Caki2 (cell line): Measurements from ENCODE around the gene QPCT. TPM values are rescaled to one million over a fixed set of nuclear protein-coding genes. Genes with fewer than 3 reads are reported as not detected.
"Not testable (repeated sequence)": the region's sequence is repeated elsewhere in the genome, so short reads cannot be mapped to it uniquely, and the experiment has no call there.

Source experiments
- DNase-seq: peaks from one replicate; pipeline ENCODE4 v3.0.0-alpha.2; 2015; ENCODE audit warnings: low read depth
- in situ Hi-C: cut with HindIII; loops from 2 replicates; pipeline ENCODE4 v1.10.0; 2016; ENCODE audit warnings: low sequenced_read_pairs, low pct_unique_long_range_greater_than_20kb, mixed read lengths
- total RNA-seq: library from RNA; depleted of rRNA; stranded (reverse); fragments of >200 nt; shearing (Covaris generic); gene quantifications from 2 replicates; pipeline ENCODE4 v1.2.3, GENCODE V29; 2014; ENCODE audit warnings: low replicate concordance

The QPCT gene
- total RNA-seq, 1 experiment from 2014 or later, result 8.5 TPM

- in situ Hi-C loops, result no loop called here
Measured at GRCh38 chr2:37378411-37378810, 34.0 kb downstream of the QPCT start.

DNA sequence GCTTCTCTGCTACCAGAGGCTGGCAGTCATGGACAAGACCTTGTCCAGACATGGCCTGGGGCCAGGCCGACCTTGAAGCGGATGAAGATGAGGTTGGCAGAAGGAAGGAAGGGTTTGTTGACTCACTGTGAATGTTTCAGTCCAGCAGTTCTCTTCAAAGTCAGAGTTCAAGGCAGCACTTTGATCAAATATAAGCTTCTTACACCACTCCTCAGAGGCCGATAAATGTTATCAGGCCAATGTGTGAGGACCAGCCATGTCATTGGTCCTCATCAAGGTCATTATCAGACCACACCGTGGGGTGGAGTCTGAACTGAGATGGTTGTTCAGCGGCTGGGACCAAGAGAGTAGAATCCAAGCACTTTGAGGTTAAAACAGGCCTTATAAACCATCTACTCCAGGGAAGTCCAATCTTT, 35.5 kb downstream of the QPCT start:
- in situ Hi-C loops, result no loop called here
- DNase-seq, result no peak

More at GRCh38 chr2:37378411-37378810, 34.0 kb downstream of the QPCT start:
- peak; percentile 19 for DNase-seq

DNA sequence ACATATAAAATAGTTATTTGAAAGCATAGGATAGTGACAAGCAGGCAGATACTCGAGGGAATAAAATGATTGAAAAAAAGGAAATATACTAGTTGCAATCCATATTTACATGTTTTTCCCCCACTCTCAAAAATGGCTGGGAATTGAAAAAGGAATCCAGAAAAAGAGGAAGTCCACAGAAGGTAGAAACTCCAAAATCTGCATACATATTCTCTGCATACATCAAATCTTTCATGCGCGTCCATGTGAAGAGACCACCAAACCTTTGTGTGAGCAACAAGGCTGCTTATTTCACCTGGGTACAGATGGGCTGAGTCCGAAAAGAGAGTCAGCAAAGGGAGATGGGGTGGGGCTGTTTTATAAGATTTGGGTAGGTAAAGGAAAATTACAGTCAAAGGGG, 36.4 kb downstream of the QPCT start:
- DNase-seq, in situ Hi-C loops: not testable (repeated sequence)

DNA sequence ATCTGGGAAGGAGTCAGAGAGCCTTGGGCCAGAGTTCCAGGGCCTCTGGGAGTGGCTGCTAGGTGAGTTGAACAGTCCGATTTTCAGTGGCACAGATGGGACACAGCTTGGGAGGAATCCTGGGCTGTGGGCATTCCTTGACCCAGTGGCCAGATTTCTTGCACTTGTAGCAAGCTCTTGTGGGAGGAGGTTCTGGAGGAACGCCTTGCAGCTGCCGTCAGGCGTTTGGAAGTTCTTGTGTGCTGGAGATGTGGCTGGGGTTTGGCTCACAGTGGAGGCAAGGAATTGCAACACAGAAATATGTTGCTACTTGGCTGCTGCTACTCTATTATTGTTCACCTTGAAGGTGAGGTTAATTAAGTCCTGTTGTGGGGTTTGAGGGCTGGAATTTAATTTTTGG, 39.8 kb downstream of the QPCT start:
- DNase-seq, in situ Hi-C loops: not testable (repeated sequence)

DNA sequence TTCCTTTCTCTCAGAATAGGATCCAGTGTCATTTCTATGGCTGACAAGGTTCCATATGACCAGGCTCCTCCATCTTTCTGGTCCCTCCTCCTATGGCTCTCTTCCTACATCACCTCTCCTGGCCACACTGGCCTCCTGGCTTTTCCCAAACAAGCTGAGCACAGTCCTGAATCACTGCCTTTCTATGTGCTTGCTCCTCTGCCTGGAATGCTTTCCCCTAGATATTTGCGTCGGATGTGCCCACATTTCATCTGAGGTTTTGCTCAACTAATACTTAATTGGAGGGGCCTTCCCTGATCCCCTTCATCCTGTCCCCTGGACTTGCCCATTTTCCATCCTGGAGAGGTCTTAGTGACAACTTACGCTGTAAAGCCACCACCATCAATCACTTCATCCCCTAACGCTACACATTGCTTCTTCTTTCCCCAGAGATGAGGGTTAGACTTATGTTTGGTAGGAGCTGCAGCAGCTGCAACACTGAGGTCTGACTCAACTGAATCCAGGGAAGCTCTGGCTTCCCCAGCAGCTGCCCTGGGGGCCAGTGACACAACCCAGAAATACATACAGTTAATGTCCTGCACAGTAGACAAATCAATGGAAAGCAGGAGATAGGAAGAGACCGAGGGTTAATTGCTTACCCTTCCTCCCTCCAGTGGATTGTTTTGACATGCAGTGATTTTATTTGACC, 42.9 kb downstream of the QPCT start:
- in situ Hi-C loops, result no loop called here
- no peak for DNase-seq

DNA sequence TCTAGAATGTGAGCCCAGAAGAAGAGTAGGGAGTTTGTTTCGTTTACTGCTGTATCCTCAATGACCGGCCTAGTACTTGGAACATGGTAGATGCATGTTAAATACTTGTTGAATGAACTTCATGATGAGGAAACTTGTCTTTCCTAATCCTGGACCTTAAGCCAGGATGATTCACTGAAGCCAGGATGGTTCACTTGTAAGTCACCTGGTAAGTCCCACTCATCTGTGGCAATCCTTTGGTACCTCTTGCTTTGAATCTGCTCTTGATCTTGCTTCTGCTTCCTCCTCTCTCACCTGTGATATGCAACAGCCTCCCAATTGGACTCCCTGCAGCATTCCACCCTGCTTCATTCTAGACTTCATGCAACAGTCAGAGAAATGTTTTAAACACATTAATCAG, 43.6 kb downstream of the QPCT start:
- DNase-seq, result no peak
- in situ Hi-C loops, result no loop called here

DNA sequence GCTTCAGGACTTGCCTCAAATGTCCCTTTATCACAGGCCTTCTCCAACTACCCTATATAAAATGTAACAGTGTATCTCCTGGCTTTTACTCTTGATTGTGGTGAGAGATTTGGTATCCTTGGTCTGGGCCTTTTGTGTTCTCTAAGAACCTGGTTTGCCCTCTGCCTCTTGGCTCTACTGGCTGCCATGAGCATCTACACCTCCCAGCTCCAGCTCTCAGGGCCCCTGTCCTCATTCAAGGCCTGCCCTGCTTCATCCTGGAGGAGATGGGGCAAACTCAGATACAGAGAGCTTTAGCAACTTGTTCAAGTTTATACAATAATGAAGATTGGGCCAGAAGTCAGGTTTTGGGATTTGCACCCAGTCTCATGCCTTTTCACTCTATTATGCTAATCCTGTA, 45.0 kb downstream of the QPCT start:
- in situ Hi-C loops, result no loop called here
- no peak for DNase-seq

GRCh38 chr2:37389989-37390765, 45.7 kb downstream of the QPCT start:
- peak; percentile 80 for DNase-seq
- in situ Hi-C loops, result no loop called here

DNA sequence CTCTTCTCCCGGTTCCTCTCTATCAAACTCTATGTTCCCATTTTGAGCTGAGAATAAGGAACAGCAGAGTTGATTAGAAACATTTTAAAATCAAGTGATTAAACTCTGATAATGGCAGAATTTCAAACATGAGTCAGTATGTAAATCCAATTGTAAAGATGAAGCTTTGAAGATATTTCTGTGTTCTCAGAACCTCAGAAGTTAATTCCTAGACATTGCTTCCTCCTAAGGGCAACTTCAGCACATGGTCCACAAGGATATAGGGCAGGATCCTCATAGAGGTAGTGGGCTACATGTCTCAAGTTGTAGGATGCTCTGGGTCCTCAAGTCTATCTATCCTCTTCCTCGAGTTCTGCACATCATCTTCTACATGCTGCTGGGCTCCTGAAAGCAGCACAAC, 46.3 kb downstream of the QPCT start:
- in situ Hi-C loops, result no loop called here

DNA sequence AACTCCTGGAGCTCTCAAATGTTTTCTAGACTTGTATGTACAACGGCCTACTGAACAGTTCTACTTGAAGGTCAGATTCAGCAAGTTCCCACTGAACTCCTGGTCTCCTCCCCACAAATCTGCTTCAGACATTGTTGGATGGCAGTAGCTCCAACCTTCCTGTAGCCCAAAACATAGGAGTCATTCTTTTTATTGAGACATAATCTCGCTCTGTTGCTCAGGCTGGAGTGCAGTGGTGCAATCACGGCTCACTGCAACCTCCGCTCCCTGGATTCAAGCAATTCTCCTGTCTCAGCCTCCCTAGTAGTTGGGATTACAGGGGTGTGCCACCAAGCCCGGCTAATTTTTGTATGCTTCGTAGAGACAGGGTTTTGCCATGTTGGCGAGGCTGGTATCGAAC, 47.3 kb downstream of the QPCT start:
- in situ Hi-C loops, result no loop called here
- DNase-seq, result no peak

More for the DNA sequence above, 46.3 kb downstream of the QPCT start:
- DNase-seq, result no peak

DNA sequence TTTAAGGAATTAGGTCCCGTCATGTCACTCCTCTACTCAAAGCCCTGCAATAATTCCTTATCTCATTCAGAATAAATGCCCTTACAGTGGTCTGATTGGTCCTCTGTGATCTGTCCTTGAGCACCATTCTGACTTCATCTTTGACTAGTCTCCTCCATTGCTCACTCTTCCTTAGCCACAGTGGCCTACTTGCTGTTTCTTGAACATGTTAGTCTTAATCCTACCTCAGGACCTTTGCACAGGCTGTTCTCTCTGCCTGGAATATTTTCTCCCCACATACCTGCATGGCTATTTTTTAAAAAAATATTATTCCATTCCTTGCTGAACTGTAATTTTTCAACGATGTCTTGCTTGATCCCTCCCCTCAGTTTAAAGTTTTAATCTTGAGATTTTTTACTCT, 48.0 kb downstream of the QPCT start:
- in situ Hi-C loops, result no loop called here
- no peak for DNase-seq

DNA sequence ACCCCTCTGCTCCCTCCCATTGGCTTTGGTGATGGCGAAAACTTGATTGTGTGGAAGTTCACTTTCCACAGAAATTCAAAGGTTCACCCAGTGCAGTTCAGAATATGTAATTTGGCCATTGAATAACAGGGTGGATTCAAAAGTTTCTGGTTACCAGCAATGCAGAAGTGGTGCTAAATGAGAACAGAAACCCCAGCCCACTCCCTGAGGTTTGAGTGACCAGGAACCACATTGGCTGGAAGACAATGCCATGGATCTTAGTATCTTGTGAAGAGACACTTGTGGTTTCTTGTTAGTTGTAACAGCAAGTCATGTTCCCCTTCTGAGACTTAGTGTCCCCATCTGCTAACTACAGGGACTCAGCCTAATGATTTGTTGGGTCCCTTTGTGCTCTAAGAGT, 49.8 kb downstream of the QPCT start:
- in situ Hi-C loops, result no loop called here
- no peak for DNase-seq

DNA sequence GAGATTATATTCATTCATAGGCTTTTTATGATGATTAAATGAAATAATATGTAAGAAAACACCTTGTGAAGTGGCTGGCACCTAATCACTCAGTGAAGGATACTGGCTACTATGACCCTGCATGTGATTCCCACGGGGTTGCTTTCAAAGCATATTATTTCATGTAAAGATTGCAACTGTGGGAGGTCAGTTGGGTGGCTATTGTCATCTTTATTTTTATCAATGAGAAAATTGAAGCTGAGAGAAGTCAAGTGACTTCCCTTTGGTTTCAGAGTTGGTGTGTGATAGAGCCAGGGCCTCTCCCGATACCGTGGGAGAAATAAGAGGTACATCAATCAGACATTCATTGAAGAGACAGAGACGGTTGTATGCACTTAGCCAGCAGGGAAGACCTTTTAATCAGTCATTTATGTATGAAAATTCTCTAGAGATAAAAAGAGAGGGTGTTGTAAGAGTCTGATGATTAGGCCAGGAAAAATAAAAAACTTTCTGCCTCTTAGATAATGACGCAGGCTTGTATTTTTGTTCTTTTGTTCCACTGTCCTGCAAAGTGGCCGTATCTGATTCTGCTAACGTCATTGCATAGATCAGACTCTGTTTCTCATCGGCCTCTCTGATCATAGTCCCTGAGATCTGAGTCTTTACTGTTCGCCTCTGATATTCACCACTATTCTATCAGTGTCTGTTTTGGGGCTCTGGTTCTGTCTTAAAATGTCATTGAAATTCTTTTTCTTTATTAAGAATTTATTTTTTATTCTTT, 50.5 kb downstream of the QPCT start:
- in situ Hi-C loops, result no loop called here
- no peak for DNase-seq

GRCh38 chr2:37396890-37397565, 52.6 kb downstream of the QPCT start:
- no peak for DNase-seq
- in situ Hi-C loops, result no loop called here

DNA sequence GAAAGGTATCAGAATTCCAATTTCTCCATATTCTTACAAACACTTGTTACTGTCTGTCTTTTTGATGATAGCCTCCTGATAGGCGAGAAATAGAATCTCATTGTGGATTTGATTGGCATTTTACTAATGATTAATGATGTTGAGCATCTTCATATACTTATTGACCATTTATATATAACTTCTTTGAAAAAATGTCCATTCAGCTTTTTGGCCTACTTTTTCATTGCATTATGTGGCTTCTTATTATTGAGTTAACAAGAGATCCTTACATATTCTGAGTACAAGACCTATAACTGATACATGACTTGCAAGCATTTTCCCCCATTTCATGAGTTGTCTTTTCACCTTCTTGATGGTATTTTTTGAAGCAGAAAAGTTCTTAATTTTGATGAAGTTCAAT, 54.6 kb downstream of the QPCT start:
- no peak for DNase-seq
- in situ Hi-C loops, result no loop called here

GRCh38 chr2:37400041-37400440, 55.6 kb downstream of the QPCT start:
- in situ Hi-C loops, result no loop called here
- no peak for DNase-seq

DNA sequence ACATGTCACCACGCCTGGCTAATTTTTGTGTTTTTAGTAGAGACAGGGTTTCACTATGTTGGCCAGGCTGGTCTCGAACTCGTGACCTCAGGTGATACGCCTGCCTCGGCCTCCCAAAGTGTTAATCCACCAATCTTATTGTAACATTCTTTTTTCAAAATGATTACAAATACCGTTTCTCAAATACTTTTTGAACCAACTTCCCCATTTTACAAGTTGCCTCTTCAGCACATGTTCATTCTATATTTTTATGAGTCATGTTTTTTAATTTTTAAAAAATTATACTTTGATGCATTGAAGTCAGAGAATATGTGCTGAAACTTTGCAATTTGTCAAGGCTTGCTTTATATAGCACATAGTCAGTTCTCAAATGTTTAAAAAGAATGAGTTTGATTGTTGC, 58.2 kb downstream of the QPCT start:
- in situ Hi-C loops, result no loop called here
- DNase-seq, result no peak

- DNase-seq, result no peak
- in situ Hi-C loops, result no loop called here
Measured at GRCh38 chr2:37405781-37406180, 61.4 kb downstream of the QPCT start.

DNA sequence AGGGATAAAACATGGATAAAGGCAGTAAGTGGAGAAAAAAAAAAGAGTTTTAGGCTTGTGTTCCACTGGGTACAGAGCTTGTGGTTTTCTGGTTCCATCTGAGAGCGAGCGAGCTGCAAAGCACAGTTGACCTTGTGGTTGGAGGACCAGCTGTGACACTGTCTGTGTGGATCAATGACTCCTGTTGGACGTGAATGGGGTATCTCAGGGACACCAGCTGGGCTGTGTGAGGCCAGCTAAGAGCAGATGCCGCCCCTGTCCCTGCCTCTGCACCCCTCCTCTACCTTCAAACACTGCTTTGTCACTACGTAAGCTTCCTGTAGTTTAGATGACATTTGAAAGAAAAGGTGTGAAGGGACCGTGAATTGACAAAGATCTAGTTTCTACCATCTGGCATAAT, 67.8 kb downstream of the QPCT start:
- DNase-seq, result no peak
- in situ Hi-C loops, result no loop called here
